ENCODE results near the gene SDC4. TPM values are rescaled to one million over a fixed set of nuclear protein-coding genes. Genes with fewer than 3 reads are reported as not detected.

Gene SDC4
- total RNA-seq, 2 experiments from 2014 or later = 21.1 to 22.0 TPM

- ATAC-seq = no peak
- Mint-ChIP-seq H3K9me3 (no peaks in the 10 kb centered on the region), H3K4me1 (ENCODE audit: low read depth) (peaks cover 2% of the 10 kb centered on the region), H3K27me3 (peaks cover 24% of the 10 kb centered on the region), H3K36me3 (ENCODE audit: low read depth) (no peaks in the 10 kb centered on the region), H3K27ac (no peak overlapping the region), H3K4me3 (no peak overlapping the region)
- POLR2A ChIA-PET = interaction anchor here (0.6 to 1.1 kb wide), 2 partner anchors 126 to 478 kb away, joined by 3 read pairs; no protein-coding TSS in a partner anchor
- no peak for DNase-seq
- CTCF ChIA-PET = interaction anchor here (0.6 to 6.8 kb wide), 40 partner anchors 9 to 481 kb away, joined by 3 to 109 read pairs (median 4); partner anchors contain the start of genes RBPJL, SEMG1 and SLPI
- intact Hi-C loops (cut with micrococcal nuclease) = loop anchor here (5.0 kb wide), 1 partner anchor 153 kb away; no protein-coding TSS in a partner anchor
- TF ChIP-seq, protein P1, sequence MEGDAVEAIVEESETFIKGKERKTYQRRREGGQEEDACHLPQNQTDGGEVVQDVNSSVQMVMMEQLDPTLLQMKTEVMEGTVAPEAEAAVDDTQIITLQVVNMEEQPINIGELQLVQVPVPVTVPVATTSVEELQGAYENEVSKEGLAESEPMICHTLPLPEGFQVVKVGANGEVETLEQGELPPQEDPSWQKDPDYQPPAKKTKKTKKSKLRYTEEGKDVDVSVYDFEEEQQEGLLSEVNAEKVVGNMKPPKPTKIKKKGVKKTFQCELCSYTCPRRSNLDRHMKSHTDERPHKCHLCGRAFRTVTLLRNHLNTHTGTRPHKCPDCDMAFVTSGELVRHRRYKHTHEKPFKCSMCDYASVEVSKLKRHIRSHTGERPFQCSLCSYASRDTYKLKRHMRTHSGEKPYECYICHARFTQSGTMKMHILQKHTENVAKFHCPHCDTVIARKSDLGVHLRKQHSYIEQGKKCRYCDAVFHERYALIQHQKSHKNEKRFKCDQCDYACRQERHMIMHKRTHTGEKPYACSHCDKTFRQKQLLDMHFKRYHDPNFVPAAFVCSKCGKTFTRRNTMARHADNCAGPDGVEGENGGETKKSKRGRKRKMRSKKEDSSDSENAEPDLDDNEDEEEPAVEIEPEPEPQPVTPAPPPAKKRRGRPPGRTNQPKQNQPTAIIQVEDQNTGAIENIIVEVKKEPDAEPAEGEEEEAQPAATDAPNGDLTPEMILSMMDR (IDR thresholded peaks at IDR 0.05) = no peak
Observed at GRCh38 chr20:45289942-45290676, 58.1 kb downstream of the SDC4 start.

DNA sequence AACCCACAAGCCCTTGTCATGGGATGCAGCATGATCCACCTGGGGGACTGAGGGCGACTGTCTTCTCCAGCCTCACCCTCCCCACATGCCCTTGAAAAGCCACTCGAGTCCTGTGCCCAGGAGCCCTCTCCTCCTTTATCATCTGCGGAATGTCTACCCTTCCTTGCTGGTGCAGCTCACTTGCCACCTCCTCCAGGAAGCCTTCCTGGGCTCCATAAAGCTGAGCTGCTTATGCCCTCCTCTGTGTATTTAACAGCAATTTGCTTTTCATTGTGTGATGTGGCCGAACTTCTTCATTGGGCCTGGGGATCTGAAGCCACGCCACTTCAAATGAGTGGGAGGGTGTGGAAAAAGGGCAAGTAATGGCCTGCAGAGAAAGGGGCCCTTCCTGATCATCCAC, 59.4 kb downstream of the SDC4 start:
- POLR2A ChIA-PET = no interaction called here
- CTCF ChIA-PET = interaction anchor here (1.0 to 6.3 kb wide), 2 partner anchors 149 to 245 kb away, joined by 3 to 79 read pairs; no protein-coding TSS in a partner anchor
- Mint-ChIP-seq H3K9me3 (no peaks in the 10 kb centered on the region), H3K27me3 (peaks cover 18% of the 10 kb centered on the region), H3K4me1 (ENCODE audit: low read depth) (peaks cover under 1% of the 10 kb centered on the region), H3K4me3 (no peak overlapping the region), H3K36me3 (ENCODE audit: low read depth) (no peaks in the 10 kb centered on the region), H3K27ac (no peak overlapping the region)
- DNase-seq (no peak), ATAC-seq (no peak)
- TF ChIP-seq, protein P1 (IDR thresholded peaks at IDR 0.05) = no peak
- intact Hi-C loops (cut with micrococcal nuclease) = no loop called here

GRCh38 chr20:45288376-45288775, 59.8 kb downstream of the SDC4 start:
- POLR2A ChIA-PET = no interaction called here
- Mint-ChIP-seq H3K9me3 (no peaks in the 10 kb centered on the region), H3K27ac (no peak overlapping the region), H3K27me3 (peaks cover 16% of the 10 kb centered on the region), H3K4me3 (no peak overlapping the region), H3K4me1 (ENCODE audit: low read depth) (no peaks in the 10 kb centered on the region), H3K36me3 (ENCODE audit: low read depth) (no peaks in the 10 kb centered on the region)
- no peak for DNase-seq
- TF ChIP-seq, protein P1 (IDR thresholded peaks at IDR 0.05) = no peak
- intact Hi-C loops (cut with micrococcal nuclease) = no loop called here
- CTCF ChIA-PET = interaction anchor here (1.0 kb wide), 2 partner anchors 150 to 245 kb away, joined by 3 to 4 read pairs; no protein-coding TSS in a partner anchor
- no peak for ATAC-seq

- no peak for ATAC-seq
- ChIA-PET POLR2A (no interaction called here), CTCF (interaction anchor here (1.7 kb wide), 1 partner anchor 187 kb away, joined by 5 read pairs; no protein-coding TSS in a partner anchor)
- H3K4me1 Mint-ChIP-seq (ENCODE audit: low read depth) = no peaks in the 10 kb centered on the region
- H3K27ac Mint-ChIP-seq = no peak overlapping the region
- no peak for DNase-seq
- intact Hi-C loops (cut with micrococcal nuclease) = no loop called here
- TF ChIP-seq, protein P1 (IDR thresholded peaks at IDR 0.05) = no peak
- H3K27me3 Mint-ChIP-seq = peaks cover 14% of the 10 kb centered on the region
- no peak overlapping the region for H3K4me3 Mint-ChIP-seq
- no peaks in the 10 kb centered on the region for H3K36me3 Mint-ChIP-seq (ENCODE audit: low read depth)
- H3K9me3 Mint-ChIP-seq = no peaks in the 10 kb centered on the region
Observed at GRCh38 chr20:45283551-45284057, 64.6 kb downstream of the SDC4 start.

Data from activated CD8-positive, alpha-beta T cell treated with anti-CD3 and anti-CD28 coated beads for 36 hours (primary cell).